AG04449 (cell line): ENCODE results near the gene GALNT7.

Experiments
- CTCF ChIA-PET: fragments of 350-600 bp; formaldehyde crosslinking; extraction: SDS; loops from one replicate; lab custom pipeline; 2021; ENCODE audit warnings: antibody characterized with exemption; lab: Yijun Ruan, JAX
- POLR2A ChIA-PET: fragments of 400-600, 350-600 bp; formaldehyde crosslinking; extraction: SDS; loops from one replicate; lab custom pipeline; 2020; ENCODE audit warnings: antibody characterized with exemption, inconsistent platforms; lab: Yijun Ruan, JAX
- DNase-seq: peaks from one replicate; pipeline ENCODE4 v3.0.0-alpha.2; 2010; ENCODE audit warnings: low read depth, low spot score
- H3K4me3 ChIP-seq: 2 replicates; pipeline ENCODE4 v1.5.1; 2011; ENCODE audit warnings: low read depth, mild to moderate bottlenecking, control low read depth, low read length
- CTCF ChIP-seq: IDR thresholded peaks from one replicate; pipeline ENCODE4 v1.5.1; 2011; ENCODE audit warnings: mild to moderate bottlenecking, moderate library complexity, low read length, control low read depth, inconsistent platforms; ENCODE audit not compliant: insufficient read depth; ENCODE audit errors: missing control alignments

GALNT7 gene

GRCh38 chr4:173272996-173273395 is 104.4 kb downstream of the GALNT7 start:
- DNase-seq, result peak; percentile 21
- TF ChIP-seq CTCF, result no peak
- H3K4me3 ChIP-seq, result no peak overlapping the region
- ChIA-PET POLR2A (no interaction called here), CTCF (interaction anchor here (2.5 kb wide), 1 partner anchor 13 kb away, joined by 7 read pairs; no protein-coding TSS in a partner anchor)

GRCh38 chr4:173273941-173274340 is 105.3 kb downstream of the GALNT7 start:
- ChIA-PET CTCF (interaction anchor here (0.7 to 2.5 kb wide), 5 partner anchors 12 to 260 kb away, joined by 3 to 7 read pairs (median 4); no protein-coding TSS in a partner anchor), POLR2A (no interaction called here)
- no peak for DNase-seq
- no peak for TF ChIP-seq CTCF
- H3K4me3 ChIP-seq, result no peak overlapping the region

GRCh38 chr4:173274744-173275143 is 106.1 kb downstream of the GALNT7 start:
- no peak for DNase-seq
- no peak for TF ChIP-seq CTCF
- ChIA-PET POLR2A (no interaction called here), CTCF (interaction anchor here (1.3 to 2.5 kb wide), 4 partner anchors 11 to 261 kb away, joined by 4 to 7 read pairs (median 6); no protein-coding TSS in a partner anchor)
- H3K4me3 ChIP-seq, result no peak overlapping the region

GRCh38 chr4:173275150-173275549 is 106.5 kb downstream of the GALNT7 start:
- no peak for TF ChIP-seq CTCF
- ChIA-PET POLR2A (no interaction called here), CTCF (interaction anchor here (1.2 to 2.5 kb wide), 4 partner anchors 11 to 44 kb away, joined by 3 to 7 read pairs (median 6); no protein-coding TSS in a partner anchor)
- H3K4me3 ChIP-seq, result no peak overlapping the region
- DNase-seq, result no peak

- DNase-seq, result no peak
- no peak for TF ChIP-seq CTCF
- no peak overlapping the region for H3K4me3 ChIP-seq
- ChIA-PET CTCF (interaction anchor here (0.9 to 2.5 kb wide), 6 partner anchors 9 to 264 kb away, joined by 4 to 12 read pairs (median 6); no protein-coding TSS in a partner anchor), POLR2A (no interaction called here)
Measured at GRCh38 chr4:173277340-173277739, 108.7 kb downstream of the GALNT7 start.

GRCh38 chr4:173280998-173281397 is 112.4 kb downstream of the GALNT7 start:
- no peak for TF ChIP-seq CTCF
- DNase-seq, result no peak
- H3K4me3 ChIP-seq, result no peak overlapping the region
- CTCF ChIA-PET, result interaction anchor here (0.7 kb wide), 1 partner anchor 267 kb away, joined by 4 read pairs; no protein-coding TSS in a partner anchor
- POLR2A ChIA-PET, result no interaction called here
